ENCODE measurements around the gene TTC38.

- TF ChIP-seq EP300 (IDR thresholded peaks at IDR 0.05) (no peak), CTCF (IDR thresholded peaks at IDR 0.05) (no peak), POLR2A (IDR thresholded peaks at IDR 0.05) (no peak)
These were observed 12.4 kb downstream of the TTC38 start for GRCh38 chr22:46280063-46280817.
